ENCODE data around the gene GAPDHS.

Gene GAPDHS

GRCh38 chr19:35549174-35549788 is 16.0 kb downstream of the GAPDHS start:
- no peak overlapping the region for H2AFZ ChIP-seq (ENCODE audit: low read depth, low read length)
- H3K4me3 ChIP-seq (ENCODE audit: low read depth in 1 of 2, low read length in 2 of 2) = no peak overlapping the region
- no peak overlapping the region for H3K9ac ChIP-seq (ENCODE audit: low read depth, low read length)
- no peak overlapping the region for H3K4me2 ChIP-seq (ENCODE audit: insufficient read depth, low read length)
- H3K27ac ChIP-seq (ENCODE audit: low read length) = no peak overlapping the region
- peaks cover 24% of the 10 kb centered on the region for H3K4me1 ChIP-seq (ENCODE audit: insufficient read depth, low read length)
- peaks cover 12% of the 10 kb centered on the region; the same call in 1 of the 2 replicates for H4K20me1 ChIP-seq (ENCODE audit: insufficient read depth, low read length)
- no peaks in the 10 kb centered on the region for H3K27me3 ChIP-seq (ENCODE audit: insufficient read depth, low read length, poor library complexity)
- ATAC-seq (ENCODE audit: insufficient read depth, low read depth) = peak; percentile 49; the same call in 2 of the 3 replicates
- peaks cover 26% of the 10 kb centered on the region for H3K79me2 ChIP-seq (ENCODE audit: insufficient read depth, low read length)
- H3K9me3 ChIP-seq (ENCODE audit: insufficient read depth, low read length, severe bottlenecking) = no peaks in the 10 kb centered on the region
- H3K36me3 ChIP-seq (ENCODE audit: insufficient read depth, low read length) = peaks cover 26% of the 10 kb centered on the region
- DNase-seq = peak; percentile 63
- TF ChIP-seq EZH2 (IDR thresholded peaks at IDR 0.05; ENCODE audit: borderline replicate concordance, low read depth, low read length, severe bottlenecking) = no peak
- TF ChIP-seq CTCF (IDR thresholded peaks at IDR 0.05; ENCODE audit: borderline replicate concordance, extremely low read depth, low read length, poor library complexity, severe bottlenecking) = peak; percentile 92

- Histone ChIP-seq H3K4me3 (ENCODE audit: low read depth in 1 of 2, low read length in 2 of 2) (no peak overlapping the region), H3K36me3 (ENCODE audit: insufficient read depth, low read length) (peaks cover 26% of the 10 kb centered on the region), H4K20me1 (ENCODE audit: insufficient read depth, low read length) (peaks cover 13% of the 10 kb centered on the region; the same call in 1 of the 2 replicates), H3K27ac (ENCODE audit: low read length) (no peak overlapping the region), H3K79me2 (ENCODE audit: insufficient read depth, low read length) (peaks cover 23% of the 10 kb centered on the region), H3K4me1 (ENCODE audit: insufficient read depth, low read length) (peaks cover 17% of the 10 kb centered on the region), H3K9ac (ENCODE audit: low read depth, low read length) (no peak overlapping the region), H3K9me3 (ENCODE audit: insufficient read depth, low read length, severe bottlenecking) (no peaks in the 10 kb centered on the region), H3K27me3 (ENCODE audit: insufficient read depth, low read length, poor library complexity) (no peaks in the 10 kb centered on the region), H2AFZ (ENCODE audit: low read depth, low read length) (no peak overlapping the region), H3K4me2 (ENCODE audit: insufficient read depth, low read length) (no peak overlapping the region)
- TF ChIP-seq EZH2 (IDR thresholded peaks at IDR 0.05; ENCODE audit: borderline replicate concordance, low read depth, low read length, severe bottlenecking) (no peak), CTCF (IDR thresholded peaks at IDR 0.05; ENCODE audit: borderline replicate concordance, extremely low read depth, low read length, poor library complexity, severe bottlenecking) (no peak)
- no peak for DNase-seq
- no peak for ATAC-seq (ENCODE audit: insufficient read depth, low read depth)
These were observed 16.7 kb downstream of the GAPDHS start for GRCh38 chr19:35549879-35550523.

- Histone ChIP-seq H3K4me1 (ENCODE audit: insufficient read depth, low read length) (peaks cover 14% of the 10 kb centered on the region), H2AFZ (ENCODE audit: low read depth, low read length) (no peak overlapping the region), H3K4me2 (ENCODE audit: insufficient read depth, low read length) (no peak overlapping the region), H3K4me3 (ENCODE audit: low read depth in 1 of 2, low read length in 2 of 2) (no peak overlapping the region), H3K36me3 (ENCODE audit: insufficient read depth, low read length) (peaks cover 26% of the 10 kb centered on the region), H3K27ac (ENCODE audit: low read length) (no peak overlapping the region), H4K20me1 (ENCODE audit: insufficient read depth, low read length) (peaks cover 16% of the 10 kb centered on the region; the same call in 1 of the 2 replicates), H3K9me3 (ENCODE audit: insufficient read depth, low read length, severe bottlenecking) (no peaks in the 10 kb centered on the region), H3K27me3 (ENCODE audit: insufficient read depth, low read length, poor library complexity) (no peaks in the 10 kb centered on the region), H3K9ac (ENCODE audit: low read depth, low read length) (no peak overlapping the region), H3K79me2 (ENCODE audit: insufficient read depth, low read length) (peaks cover 13% of the 10 kb centered on the region)
- no peak for ATAC-seq (ENCODE audit: insufficient read depth, low read depth)
- TF ChIP-seq EZH2 (IDR thresholded peaks at IDR 0.05; ENCODE audit: borderline replicate concordance, low read depth, low read length, severe bottlenecking) (no peak), CTCF (IDR thresholded peaks at IDR 0.05; ENCODE audit: borderline replicate concordance, extremely low read depth, low read length, poor library complexity, severe bottlenecking) (no peak)
- no peak for DNase-seq
These were observed 18.0 kb downstream of the GAPDHS start for GRCh38 chr19:35551091-35551810.
